OCI-LY1 (cell line): Measurements from ENCODE around the gene ZNF362.

Source experiments
- EZH2 ChIP-seq: fragments of 200-600 bp; sonication (generic), shearing (Covaris generic); IDR thresholded peaks from 2 replicates; pipeline ENCODE4 v1.8.0; 2017; ENCODE audit warnings: borderline replicate concordance, mixed run types, mild to moderate bottlenecking, antibody characterized with exemption, low read length, moderate library complexity, mixed read lengths
- TF ChIP-seq, protein P1 (sequence below): fragments of 200-600 bp; sonication (generic), shearing (Covaris generic); IDR thresholded peaks from 2 replicates; pipeline ENCODE4 v1.5.1; 2017; ENCODE audit warnings: mild to moderate bottlenecking, antibody characterized with exemption, low read length, moderate library complexity, mixed read lengths

DNA sequence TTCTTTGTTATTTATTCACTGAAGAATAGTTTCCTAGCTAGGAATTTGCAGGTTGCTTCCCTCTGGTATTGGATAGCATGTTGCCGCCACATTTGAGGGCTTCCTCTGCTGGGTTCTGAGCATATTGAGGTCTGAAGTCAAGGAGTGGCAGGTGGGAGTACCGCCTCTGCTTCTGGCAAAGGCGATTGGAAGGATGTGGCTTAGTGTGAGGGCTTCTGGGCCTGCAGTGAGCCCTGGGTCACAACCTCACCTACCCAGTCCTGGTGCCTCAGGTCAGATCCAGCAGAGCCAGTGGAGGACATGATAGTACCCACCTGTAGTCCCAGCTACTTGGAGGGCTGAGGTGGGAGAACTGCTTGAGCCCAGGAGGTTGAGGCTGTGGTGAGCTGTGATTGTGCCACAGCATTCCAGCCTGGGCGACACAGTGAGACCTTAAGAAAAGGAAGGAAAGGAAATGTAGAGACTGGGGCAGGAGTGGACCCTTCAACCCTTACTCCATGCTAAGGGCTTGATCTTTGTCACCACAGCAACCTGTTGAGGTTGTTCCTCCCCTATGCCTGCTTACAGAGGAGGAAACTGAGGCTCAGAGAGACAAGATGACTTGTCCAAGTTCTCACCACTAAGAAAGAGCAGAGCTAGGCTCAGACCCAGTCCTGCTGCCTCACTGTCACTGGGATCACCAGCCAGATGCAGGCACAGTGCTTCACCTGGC lies 41.8 kb downstream of the ZNF362 start:
- no peak for TF ChIP-seq EZH2
- TF ChIP-seq, protein P1, sequence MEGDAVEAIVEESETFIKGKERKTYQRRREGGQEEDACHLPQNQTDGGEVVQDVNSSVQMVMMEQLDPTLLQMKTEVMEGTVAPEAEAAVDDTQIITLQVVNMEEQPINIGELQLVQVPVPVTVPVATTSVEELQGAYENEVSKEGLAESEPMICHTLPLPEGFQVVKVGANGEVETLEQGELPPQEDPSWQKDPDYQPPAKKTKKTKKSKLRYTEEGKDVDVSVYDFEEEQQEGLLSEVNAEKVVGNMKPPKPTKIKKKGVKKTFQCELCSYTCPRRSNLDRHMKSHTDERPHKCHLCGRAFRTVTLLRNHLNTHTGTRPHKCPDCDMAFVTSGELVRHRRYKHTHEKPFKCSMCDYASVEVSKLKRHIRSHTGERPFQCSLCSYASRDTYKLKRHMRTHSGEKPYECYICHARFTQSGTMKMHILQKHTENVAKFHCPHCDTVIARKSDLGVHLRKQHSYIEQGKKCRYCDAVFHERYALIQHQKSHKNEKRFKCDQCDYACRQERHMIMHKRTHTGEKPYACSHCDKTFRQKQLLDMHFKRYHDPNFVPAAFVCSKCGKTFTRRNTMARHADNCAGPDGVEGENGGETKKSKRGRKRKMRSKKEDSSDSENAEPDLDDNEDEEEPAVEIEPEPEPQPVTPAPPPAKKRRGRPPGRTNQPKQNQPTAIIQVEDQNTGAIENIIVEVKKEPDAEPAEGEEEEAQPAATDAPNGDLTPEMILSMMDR = no peak
